ENCODE data around the gene KCNMA1.

Gene KCNMA1

DNA sequence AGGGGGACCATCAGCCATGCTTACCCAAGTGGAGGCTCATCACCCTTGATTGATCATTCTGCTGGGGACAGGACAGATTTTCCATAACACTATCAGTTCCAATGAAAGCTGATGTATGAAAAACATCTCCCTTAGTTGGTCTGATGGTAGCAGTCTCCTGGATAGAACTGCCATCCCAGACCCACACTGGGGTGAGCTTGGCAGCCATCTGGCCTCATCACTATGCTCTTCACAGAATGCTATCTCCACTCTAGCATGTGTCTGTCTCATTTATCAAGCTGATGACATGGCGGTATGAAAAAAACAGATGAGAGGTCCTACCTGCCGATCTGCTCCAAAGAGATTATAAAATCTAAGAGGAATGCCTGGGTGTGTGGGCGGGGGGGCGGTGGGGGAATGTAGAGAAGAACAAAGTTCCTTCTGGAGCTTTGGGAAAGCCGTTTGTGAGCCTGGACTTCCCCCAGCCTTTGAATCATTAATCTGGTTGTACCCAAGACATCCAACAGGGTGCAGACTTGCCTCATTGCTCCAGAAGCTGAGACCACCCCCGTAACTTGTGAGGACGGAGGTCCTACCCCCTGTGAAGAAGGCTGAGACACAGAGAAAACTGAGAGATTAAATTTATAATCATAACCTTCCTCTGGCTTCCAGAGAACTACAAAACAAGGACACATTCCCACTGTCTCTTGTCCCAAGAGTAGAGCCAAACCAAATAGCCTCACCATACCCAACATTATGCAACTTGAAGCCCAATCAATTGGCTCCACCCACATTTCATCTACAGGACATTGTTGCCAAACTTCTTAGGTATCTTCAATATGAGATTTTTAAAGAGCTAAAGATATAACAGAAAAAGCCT, 340.8 kb downstream of the KCNMA1 start:
- H4K20me1 ChIP-seq (ENCODE audit: insufficient read depth): no peaks in the 10 kb centered on the region
- no peak overlapping the region for H3K4me2 ChIP-seq
- H3K9ac ChIP-seq: no peak overlapping the region
- H3K4me3 ChIP-seq (IDR thresholded peaks at IDR 0.05; ENCODE audit: insufficient read depth, low read depth, low read length): no peak overlapping the region
- no peaks in the 10 kb centered on the region for H3K79me2 ChIP-seq (ENCODE audit: insufficient read depth, low read depth)
- H2AFZ ChIP-seq (ENCODE audit: low read depth): no peak overlapping the region
- no peak for TF ChIP-seq CTCF (conservative IDR thresholded peaks at IDR 0.05; ENCODE audit: low read depth, low read length)
- H3K4me1 ChIP-seq (ENCODE audit: low read depth, poor library complexity, severe bottlenecking): no peaks in the 10 kb centered on the region
- H3K27me3 ChIP-seq (ENCODE audit: insufficient read depth, low read depth): no peaks in the 10 kb centered on the region
- no peak overlapping the region for H3K27ac ChIP-seq
- no peaks in the 10 kb centered on the region for H3K36me3 ChIP-seq (ENCODE audit: insufficient read depth)

DNA sequence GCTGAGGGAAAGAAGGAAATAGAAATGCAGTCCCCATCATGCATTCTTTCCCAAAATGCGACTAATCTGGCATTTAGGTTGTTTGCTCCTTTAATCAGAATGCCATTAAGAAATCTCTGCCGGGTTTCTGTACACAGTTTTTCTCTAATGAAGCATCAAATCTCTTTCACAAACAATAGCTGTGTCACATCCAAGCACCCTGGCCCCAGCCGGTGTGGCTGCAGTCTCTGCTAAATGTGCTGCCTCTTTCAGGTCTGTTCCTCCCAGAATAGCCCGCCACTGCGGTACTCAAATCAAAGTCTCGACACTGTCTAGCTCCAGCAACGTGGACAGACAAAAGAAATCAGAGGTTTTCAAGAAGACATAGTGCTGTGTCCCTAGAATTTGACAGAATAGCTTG, 343.8 kb downstream of the KCNMA1 start:
- no peaks in the 10 kb centered on the region for H3K27me3 ChIP-seq (ENCODE audit: insufficient read depth, low read depth)
- H3K27ac ChIP-seq: no peak overlapping the region
- H3K4me3 ChIP-seq (IDR thresholded peaks at IDR 0.05; ENCODE audit: insufficient read depth, low read depth, low read length): no peak overlapping the region
- no peak for TF ChIP-seq CTCF (conservative IDR thresholded peaks at IDR 0.05; ENCODE audit: low read depth, low read length)
- no peak overlapping the region for H3K9ac ChIP-seq
- no peaks in the 10 kb centered on the region for H3K4me1 ChIP-seq (ENCODE audit: low read depth, poor library complexity, severe bottlenecking)
- H4K20me1 ChIP-seq (ENCODE audit: insufficient read depth): no peaks in the 10 kb centered on the region
- no peak overlapping the region for H3K4me2 ChIP-seq
- H3K79me2 ChIP-seq (ENCODE audit: insufficient read depth, low read depth): no peaks in the 10 kb centered on the region
- no peak overlapping the region for H2AFZ ChIP-seq (ENCODE audit: low read depth)
- no peaks in the 10 kb centered on the region for H3K36me3 ChIP-seq (ENCODE audit: insufficient read depth)

GRCh38 chr10:77293347-77293746, 344.3 kb downstream of the KCNMA1 start:
- Histone ChIP-seq H3K79me2 (ENCODE audit: insufficient read depth, low read depth) (no peaks in the 10 kb centered on the region), H3K27me3 (ENCODE audit: insufficient read depth, low read depth) (no peaks in the 10 kb centered on the region), H3K4me1 (ENCODE audit: low read depth, poor library complexity, severe bottlenecking) (no peaks in the 10 kb centered on the region), H3K27ac (no peak overlapping the region), H2AFZ (ENCODE audit: low read depth) (no peak overlapping the region), H3K4me2 (no peak overlapping the region), H4K20me1 (ENCODE audit: insufficient read depth) (no peaks in the 10 kb centered on the region), H3K4me3 (IDR thresholded peaks at IDR 0.05; ENCODE audit: insufficient read depth, low read depth, low read length) (no peak overlapping the region), H3K9ac (no peak overlapping the region), H3K36me3 (ENCODE audit: insufficient read depth) (no peaks in the 10 kb centered on the region)
- TF ChIP-seq CTCF (conservative IDR thresholded peaks at IDR 0.05; ENCODE audit: low read depth, low read length): no peak

GRCh38 chr10:77291596-77292505, 345.8 kb downstream of the KCNMA1 start:
- no peak overlapping the region for H3K9ac ChIP-seq
- no peaks in the 10 kb centered on the region for H3K27me3 ChIP-seq (ENCODE audit: insufficient read depth, low read depth)
- no peaks in the 10 kb centered on the region for H3K4me1 ChIP-seq (ENCODE audit: low read depth, poor library complexity, severe bottlenecking)
- H3K4me2 ChIP-seq: no peak overlapping the region
- H3K79me2 ChIP-seq (ENCODE audit: insufficient read depth, low read depth): no peaks in the 10 kb centered on the region
- H3K27ac ChIP-seq: no peak overlapping the region
- H4K20me1 ChIP-seq (ENCODE audit: insufficient read depth): no peaks in the 10 kb centered on the region
- H2AFZ ChIP-seq (ENCODE audit: low read depth): no peak overlapping the region
- TF ChIP-seq CTCF (conservative IDR thresholded peaks at IDR 0.05; ENCODE audit: low read depth, low read length): no peak
- no peak overlapping the region for H3K4me3 ChIP-seq (IDR thresholded peaks at IDR 0.05; ENCODE audit: insufficient read depth, low read depth, low read length)
- H3K36me3 ChIP-seq (ENCODE audit: insufficient read depth): no peaks in the 10 kb centered on the region

All from KMS-11 (cell line).